GM12878 (cell line): ENCODE data around the gene HTR2B.

Experiments
- CBX5 ChIP-seq: sonication (generic); IDR thresholded peaks from 2 replicates; pipeline ENCODE4 v1.6.1; 2016; ENCODE audit warnings: low read depth, moderate library complexity, mild to moderate bottlenecking, inconsistent platforms
- EGR1 ChIP-seq, 2 experiments: IDR thresholded peaks; 1 replicate in 1 of 2; 2 replicates in 1 of 2; pipeline ENCODE4 v1.6.1; 2011 to 2012; ENCODE audit warnings: low read depth in 2 of 2, low read length in 2 of 2, borderline replicate concordance in 1 of 2, mild to moderate bottlenecking in 1 of 2, moderate library complexity in 1 of 2
- PAX8 ChIP-seq: fragments of 450-650 bp; IDR thresholded peaks from 2 replicates; pipeline ENCODE4 v1.6.1; 2017; ENCODE audit warnings: mild to moderate bottlenecking, moderate library complexity
- PBX3 ChIP-seq: IDR thresholded peaks from 2 replicates; pipeline ENCODE4 v1.6.1; 2011; ENCODE audit warnings: mild to moderate bottlenecking, low read depth, low read length, moderate library complexity; ENCODE audit not compliant: insufficient replicate concordance
- POLR2A ChIP-seq: IDR thresholded peaks from 2 replicates; pipeline ENCODE4 v1.6.1; 2011; ENCODE audit warnings: low read depth, mild to moderate bottlenecking, low read length
- SREBF2 ChIP-seq: IDR thresholded peaks from 2 replicates; pipeline ENCODE4 v1.6.1; 2012; ENCODE audit warnings: mild to moderate bottlenecking, low read length
- USF2 ChIP-seq: IDR thresholded peaks from 2 replicates; pipeline ENCODE4 v1.6.1; 2011; ENCODE audit warnings: low read depth, low read length, improper control_type of control experiment, borderline replicate concordance
- ZSCAN29 ChIP-seq: fragments of 450-650 bp; IDR thresholded peaks from 2 replicates; pipeline ENCODE4 v1.6.1; 2017; ENCODE audit warnings: mild to moderate bottlenecking, moderate library complexity
- TF ChIP-seq, protein P1 (sequence below), 3 experiments: IDR thresholded peaks in 2 of 3; conservative IDR thresholded peaks in 1 of 3; 2 replicates each; pipeline ENCODE4 v1.5.1; 2011; ENCODE audit warnings: low read depth in 3 of 3, low read length in 3 of 3, mild to moderate bottlenecking in 3 of 3, control low read depth in 2 of 3, moderate library complexity in 2 of 3, inconsistent platforms in 1 of 3, mixed read lengths in 1 of 3; ENCODE audit not compliant: control insufficient read depth in 2 of 3, insufficient read depth in 1 of 3; ENCODE audit errors: extremely low read depth in 1 of 3

- TF ChIP-seq POLR2A (no peak), CBX5 (no peak), EGR1 (IDR thresholded peaks at IDR 0.05; ENCODE audit: borderline replicate concordance in 1 of 2, low read depth in 2 of 2, low read length in 2 of 2) (no peak), PAX8 (no peak), USF2 (no peak), ZSCAN29 (no peak), PBX3 (no peak), SREBF2 (no peak)
- TF ChIP-seq, protein P1, sequence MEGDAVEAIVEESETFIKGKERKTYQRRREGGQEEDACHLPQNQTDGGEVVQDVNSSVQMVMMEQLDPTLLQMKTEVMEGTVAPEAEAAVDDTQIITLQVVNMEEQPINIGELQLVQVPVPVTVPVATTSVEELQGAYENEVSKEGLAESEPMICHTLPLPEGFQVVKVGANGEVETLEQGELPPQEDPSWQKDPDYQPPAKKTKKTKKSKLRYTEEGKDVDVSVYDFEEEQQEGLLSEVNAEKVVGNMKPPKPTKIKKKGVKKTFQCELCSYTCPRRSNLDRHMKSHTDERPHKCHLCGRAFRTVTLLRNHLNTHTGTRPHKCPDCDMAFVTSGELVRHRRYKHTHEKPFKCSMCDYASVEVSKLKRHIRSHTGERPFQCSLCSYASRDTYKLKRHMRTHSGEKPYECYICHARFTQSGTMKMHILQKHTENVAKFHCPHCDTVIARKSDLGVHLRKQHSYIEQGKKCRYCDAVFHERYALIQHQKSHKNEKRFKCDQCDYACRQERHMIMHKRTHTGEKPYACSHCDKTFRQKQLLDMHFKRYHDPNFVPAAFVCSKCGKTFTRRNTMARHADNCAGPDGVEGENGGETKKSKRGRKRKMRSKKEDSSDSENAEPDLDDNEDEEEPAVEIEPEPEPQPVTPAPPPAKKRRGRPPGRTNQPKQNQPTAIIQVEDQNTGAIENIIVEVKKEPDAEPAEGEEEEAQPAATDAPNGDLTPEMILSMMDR (IDR thresholded peaks at IDR 0.05 in 2 of 3, conservative IDR thresholded peaks at IDR 0.05 in 1 of 3; ENCODE audit: control insufficient read depth in 2 of 3, extremely low read depth in 1 of 3, insufficient read depth in 1 of 3, low read depth in 3 of 3, low read length in 3 of 3) = no peak
Measured at GRCh38 chr2:231127480-231127879, 2.6 kb upstream of the HTR2B start.
